Stimulated activated CD8-positive, alpha-beta memory T cell treated with anti-CD3 and anti-CD28 coated beads, Interleukin-4, amount 100 ng/mL, for 48 hours (primary cell): ENCODE measurements around the gene TLNRD1.
A peak's percentile ranks its signal among the peaks of the same experiment; 100 is the strongest.

Experiments
- DNase-seq: peaks from one replicate; pipeline ENCODE4 v3.0.0-alpha.2; 2020

Gene TLNRD1

GRCh38 chr15:80978685-80979329, 21.9 kb upstream of the TLNRD1 start:
- no peak for DNase-seq

DNA sequence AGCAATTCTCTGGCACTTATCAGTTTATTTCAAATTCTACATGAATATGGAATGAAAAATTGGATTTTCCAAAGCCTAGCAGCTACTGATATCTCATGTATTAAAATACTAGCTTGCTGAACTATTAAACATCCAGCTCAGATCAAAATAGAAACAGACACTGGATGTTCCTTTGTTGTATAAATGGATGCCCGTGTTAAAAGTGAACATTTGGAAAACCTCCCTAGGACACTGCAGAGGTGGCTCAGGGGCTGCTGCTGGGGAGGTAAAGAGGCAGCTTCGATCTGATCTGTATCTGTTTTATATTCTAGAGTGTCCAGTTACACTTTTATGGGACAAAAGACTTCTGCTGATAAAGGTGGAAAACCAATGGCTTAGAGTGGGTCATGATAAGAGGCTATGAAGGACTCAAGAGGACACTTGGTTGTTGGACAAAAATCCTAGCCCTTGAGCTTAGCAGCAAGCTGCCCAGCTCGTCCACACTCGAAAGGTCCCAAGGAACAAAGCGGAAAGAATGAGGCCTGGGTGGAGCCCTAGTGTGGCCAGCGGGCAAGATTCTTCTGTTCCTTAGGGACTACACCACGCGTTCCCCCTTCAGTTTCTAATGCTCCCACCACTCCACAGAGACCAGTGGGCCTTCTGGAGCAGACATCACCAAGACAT, 21.1 kb upstream of the TLNRD1 start:
- DNase-seq: no peak

DNA sequence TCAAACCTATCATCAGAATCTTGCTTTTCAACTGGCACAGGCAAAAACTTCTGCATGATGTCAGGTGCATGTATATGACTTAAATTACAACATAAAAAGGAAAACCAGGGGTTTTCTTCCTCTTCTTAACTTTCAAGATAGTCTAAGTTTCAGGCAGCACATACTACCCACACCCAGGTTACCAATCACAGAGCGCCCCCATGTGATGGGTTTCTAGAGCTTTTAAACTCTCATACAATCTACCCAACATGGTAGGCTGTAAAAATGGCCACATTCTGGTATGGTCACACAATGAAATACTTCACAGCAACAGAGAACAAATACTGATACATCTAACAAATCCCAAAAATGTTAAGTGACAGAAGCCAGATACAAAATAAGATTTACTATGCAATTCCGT, 18.5 kb upstream of the TLNRD1 start:
- DNase-seq: no peak

DNA sequence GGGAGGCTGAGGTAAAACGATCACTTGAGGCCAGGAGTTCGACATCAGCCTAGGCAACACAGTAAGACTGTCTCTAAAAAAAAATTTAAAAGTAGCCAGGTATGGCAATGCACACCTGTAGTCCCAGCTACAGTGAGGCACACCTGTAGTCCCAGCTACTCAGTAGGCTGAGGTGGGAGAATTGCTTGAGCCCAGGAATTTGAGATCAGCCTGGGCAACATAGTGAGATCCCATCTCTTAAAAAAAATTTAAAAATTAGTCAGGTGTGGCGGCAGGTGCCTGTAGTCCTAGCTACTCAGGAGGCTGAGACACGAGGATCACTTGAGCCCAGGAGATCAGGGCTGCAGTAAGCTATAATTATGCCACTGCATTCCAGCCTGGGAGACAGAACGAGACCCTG, 17.9 kb upstream of the TLNRD1 start:
- no peak for DNase-seq

- no peak for DNase-seq
These were observed 15.9 kb upstream of the TLNRD1 start for GRCh38 chr15:80984856-80985255.

DNA sequence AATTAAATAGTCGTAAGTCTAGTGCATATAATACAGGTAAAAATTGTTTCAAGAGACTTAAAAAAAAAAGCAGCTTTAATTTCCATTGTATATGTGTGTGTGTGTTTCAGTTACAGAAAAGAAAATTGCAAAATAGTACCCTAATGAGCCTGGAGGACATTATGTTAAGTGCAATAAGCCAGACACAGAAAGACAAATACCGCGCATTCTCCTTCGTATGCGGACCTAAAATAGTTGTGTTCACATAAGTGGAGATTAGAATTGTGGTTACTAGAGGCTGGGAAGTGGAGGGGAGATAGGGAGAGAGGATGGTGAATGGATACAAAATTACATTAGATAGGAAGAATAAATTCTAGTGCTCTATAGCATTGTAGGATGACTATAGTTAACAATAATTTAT, 14.7 kb upstream of the TLNRD1 start:
- DNase-seq: no peak

DNA sequence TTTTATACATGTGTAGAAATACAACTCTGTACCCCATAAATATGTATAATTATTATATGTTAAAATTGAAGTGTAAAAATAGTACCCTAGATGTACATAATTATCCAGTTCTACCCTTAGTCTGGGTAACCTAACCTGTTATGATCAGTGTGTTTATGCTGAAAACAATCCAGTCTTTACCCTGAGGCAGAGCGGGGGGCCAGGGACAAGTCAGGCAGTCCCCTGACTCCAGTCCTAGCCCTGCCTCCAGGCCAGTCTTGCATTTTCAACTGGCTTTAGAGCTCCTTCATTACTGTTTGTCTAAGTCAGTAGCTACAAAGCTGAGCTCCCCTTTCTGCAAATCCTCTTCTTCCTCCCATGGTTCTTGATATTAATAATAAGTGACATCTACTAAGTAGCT, 14.2 kb upstream of the TLNRD1 start:
- no peak for DNase-seq

- DNase-seq: no peak
These were observed 12.5 kb upstream of the TLNRD1 start for GRCh38 chr15:80988148-80988796.

DNA sequence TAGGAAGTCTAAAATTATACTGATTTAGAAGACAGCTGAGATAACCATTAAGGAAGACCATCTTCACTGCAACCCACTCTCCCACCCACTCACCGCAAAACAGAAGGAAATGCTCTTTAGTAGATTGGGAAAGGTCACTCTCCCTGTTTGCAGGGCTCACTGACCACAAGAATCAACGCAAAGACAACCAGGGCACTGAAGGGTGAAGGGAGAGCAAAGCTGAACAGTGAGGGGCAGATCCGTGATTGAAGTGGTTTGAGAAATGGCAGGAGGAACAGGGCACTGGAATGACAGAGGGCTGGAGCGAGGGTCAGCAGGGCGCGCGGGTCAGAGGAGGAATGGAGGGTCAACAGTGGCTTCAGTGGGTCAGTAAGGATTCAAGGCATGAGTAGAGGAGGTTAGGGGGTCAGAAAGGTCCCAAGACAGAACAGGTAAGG, 11.6 kb upstream of the TLNRD1 start:
- DNase-seq: no peak

DNA sequence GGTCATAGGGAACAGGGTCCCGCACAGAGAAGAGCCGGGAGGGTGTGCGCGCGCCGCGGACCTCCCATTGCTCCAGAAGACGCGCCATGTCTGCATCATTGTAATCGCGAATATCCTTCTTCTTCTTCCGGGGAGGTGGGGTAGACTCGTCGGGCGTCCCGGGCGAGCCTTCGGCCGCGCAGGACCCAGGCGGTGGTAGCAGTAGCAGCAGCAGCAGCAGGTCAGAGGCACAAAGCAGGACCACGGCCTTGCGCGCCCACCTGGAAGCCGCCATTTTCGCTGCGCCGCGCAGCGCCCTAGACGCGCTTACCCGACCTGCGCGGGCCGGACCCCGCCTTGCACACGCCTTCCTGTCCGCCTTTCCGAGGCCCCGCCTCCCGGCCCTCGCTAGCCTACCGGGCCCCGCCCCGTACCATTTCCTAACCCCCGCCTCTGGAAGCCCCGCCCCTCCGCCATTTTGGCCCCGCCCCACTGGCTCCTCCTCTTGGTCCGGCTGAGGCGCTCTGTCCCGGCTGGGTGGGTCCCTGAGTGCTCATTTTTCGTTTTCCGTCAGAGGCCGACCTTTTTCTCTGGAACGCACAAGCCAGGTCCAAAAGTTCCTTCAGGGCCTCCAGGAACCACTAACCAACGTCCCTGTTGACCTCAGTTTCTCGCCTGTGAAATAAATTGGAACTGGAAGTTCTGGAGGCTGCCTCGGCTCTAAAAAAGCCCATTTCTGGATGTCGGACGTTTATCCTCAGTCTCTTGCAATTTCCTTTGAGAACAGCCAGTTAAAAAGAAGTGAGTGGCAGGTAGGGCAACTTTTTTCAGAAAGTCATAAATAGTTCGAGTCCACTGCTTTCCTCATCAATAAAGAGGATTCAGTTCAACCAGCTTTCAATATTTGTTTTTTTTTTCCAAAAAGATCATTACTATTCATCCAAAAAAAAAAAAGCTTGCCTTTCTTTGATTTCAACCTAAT, 10.9 kb upstream of the TLNRD1 start, which contains the start of gene MESD:
Gene MESD (minus strand): TSS at position 302 of the 961 bp plus-strand sequence. CDS start 28 bp downstream, at position 274.
- DNase-seq: peak; percentile 99

DNA sequence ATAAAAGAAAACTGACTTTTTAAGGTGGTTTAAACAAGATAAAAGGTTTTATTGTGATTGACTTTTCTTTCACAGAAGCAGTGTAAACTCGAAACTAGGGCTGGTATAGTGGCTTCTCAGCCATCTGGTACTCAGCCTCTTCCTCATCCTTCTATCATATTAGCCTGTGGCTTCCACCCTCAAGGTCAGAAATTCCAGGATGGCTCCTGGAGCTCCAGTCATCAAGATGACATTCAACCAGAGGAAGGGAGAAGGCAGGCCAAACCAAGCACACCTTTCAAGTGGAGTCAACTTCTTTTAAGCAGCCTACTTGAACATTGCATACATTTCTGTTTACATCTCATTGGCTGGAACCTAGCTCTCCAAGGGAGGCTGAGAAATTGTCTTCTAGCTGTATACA, 9.8 kb upstream of the TLNRD1 start:
- DNase-seq: no peak

GRCh38 chr15:80991421-80991820, 9.3 kb upstream of the TLNRD1 start:
- DNase-seq: no peak

DNA sequence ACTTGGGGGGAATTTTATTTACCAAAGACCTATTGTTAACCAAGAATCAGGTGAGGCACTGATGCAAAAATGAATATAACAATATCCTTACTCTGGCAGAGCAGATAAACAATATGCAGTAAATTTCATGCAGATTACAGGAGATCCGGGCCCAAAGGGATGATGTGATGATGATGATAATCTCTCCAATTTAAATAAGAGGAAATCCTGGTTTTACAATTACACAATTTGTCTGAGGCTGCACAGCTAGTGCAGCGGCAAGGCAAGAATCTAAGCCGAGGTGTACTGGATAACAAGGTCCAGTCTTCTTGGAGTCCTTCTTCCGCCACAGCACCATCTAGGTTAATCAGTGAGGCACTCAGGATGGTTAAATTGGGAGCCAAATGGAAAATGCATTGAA, 8.7 kb upstream of the TLNRD1 start:
- no peak for DNase-seq

GRCh38 chr15:80992441-80992840, 8.3 kb upstream of the TLNRD1 start:
- DNase-seq: no peak

GRCh38 chr15:80996247-80996646, 4.5 kb upstream of the TLNRD1 start:
- no peak for DNase-seq

GRCh38 chr15:80997692-80998091, 3.0 kb upstream of the TLNRD1 start:
- no peak for DNase-seq

DNA sequence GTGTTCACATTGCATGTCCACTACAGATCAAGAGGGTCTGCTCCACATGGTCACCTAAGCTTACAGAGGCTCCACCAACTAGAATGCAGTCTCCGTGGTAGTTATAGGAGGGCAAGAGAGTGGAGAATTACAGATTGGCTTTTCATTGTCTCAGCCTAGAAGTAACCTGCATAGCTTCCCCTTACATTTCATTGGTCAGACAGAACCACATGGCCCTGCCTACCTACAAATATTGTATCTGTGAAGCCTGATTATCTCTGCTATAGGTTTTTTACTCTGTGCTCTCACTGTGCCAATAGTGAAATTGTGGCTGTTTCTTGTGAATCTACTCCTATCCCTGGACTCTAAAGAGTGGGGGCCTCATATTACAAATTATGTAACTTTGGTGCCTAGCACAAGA, 2.5 kb upstream of the TLNRD1 start:
- DNase-seq: no peak

DNA sequence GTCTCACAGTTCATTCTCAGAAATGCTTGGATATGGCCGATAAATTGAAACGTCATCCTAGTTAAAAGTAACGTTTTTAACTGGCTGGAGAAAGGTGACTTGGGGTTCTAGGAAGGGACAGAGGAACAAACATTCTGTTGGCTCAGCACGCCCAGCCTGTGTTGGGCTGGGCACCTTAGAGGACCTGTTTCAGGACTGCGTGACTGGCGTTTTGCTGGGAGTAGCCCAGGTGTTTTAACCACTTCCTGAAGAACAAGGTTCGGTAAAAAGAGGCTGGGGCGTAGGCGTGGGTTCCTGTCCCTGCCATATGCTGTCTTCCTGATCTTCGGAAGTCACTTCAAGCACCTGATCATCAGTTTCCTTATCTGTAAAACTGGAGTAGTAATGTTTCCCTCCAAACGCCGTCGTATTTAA, 1.1 kb upstream of the TLNRD1 start:
- peak; percentile 75 for DNase-seq

DNA sequence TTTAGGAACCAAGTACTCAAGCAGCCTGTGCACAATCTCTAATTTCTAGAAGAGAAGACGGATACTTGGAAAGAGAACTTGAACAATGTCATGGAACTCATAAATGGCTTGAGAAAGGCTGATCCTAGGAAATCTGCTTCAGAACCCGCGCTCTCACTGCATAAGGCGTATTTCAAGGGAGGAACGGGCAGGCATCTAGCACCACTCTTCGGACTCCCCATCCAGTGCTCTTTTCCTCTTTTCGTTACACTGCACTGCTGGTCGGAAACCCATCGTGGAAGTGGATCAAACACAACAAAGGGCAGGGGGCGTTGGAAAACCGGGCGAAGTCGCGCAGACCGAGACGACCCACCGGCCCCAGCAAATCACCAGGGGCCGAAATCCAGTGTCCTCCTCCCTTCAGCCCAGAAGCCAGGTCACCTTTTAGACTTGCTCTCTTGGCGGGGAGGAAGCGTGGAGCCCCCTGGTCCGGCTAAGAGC, 539 bp upstream of the TLNRD1 start:
- no peak for DNase-seq

GRCh38 chr15:81001152-81002008, 657 bp downstream of the TLNRD1 start:
- peak; percentile 63 for DNase-seq

- DNase-seq: no peak
These were observed 1.2 kb downstream of the TLNRD1 start for GRCh38 chr15:81002009-81002330.
